IMR-90 (cell line): Measurements from ENCODE around the gene PAQR4. TPM values are rescaled to one million over a fixed set of nuclear protein-coding genes. Genes with fewer than 3 reads are reported as not detected.
A peak's percentile ranks its signal among the peaks of the same experiment; 100 is the strongest.

ENCODE experiments used
- ATAC-seq: fragments of 200-7000 bp; cut with Tn5 transposase; 2 replicates; pipeline ENCODE4 v1.9.1; 2020; ENCODE audit warnings: low read depth, mild to moderate bottlenecking, moderate library complexity
- BruUV-seq: library from RNA; stranded (reverse); fragments of 400-500 nt; replicated peaks from 2 replicates; lab custom pipeline; 2021; lab: Mats Ljungman, UMichigan
- CTCF ChIA-PET: fragments of 300-600 bp; formaldehyde crosslinking; extraction: SDS; loops from one replicate; lab custom pipeline; 2021; ENCODE audit warnings: antibody characterized with exemption; lab: Yijun Ruan, JAX
- POLR2A ChIA-PET: fragments of 300-600 bp; sonication (Branson Sonifier 250); formaldehyde crosslinking; loops from one replicate; lab custom pipeline; 2022; ENCODE audit warnings: antibody characterized with exemption; ENCODE audit not compliant: unreplicated experiment; lab: Charles Lee
- DNase-seq: peaks from one replicate; pipeline ENCODE4 v3.0.0; 2013
- H2AFZ ChIP-seq: replicated peaks from 2 replicates; pipeline ENCODE3; 2013; ENCODE audit warnings: low read length, mild to moderate bottlenecking; ENCODE audit not compliant: poor library complexity
- H2AK5ac ChIP-seq: 2 replicates; pipeline ENCODE4 v1.6.1; 2013; ENCODE audit warnings: low read depth, low read length, inconsistent platforms
- H2AK9ac ChIP-seq: replicated peaks from 2 replicates; pipeline ENCODE3; 2013; ENCODE audit warnings: mild to moderate bottlenecking, low read depth, low read length, moderate library complexity; ENCODE audit not compliant: poor library complexity
- H2BK120ac ChIP-seq: 2 replicates; pipeline ENCODE4 v1.6.1; 2013; ENCODE audit warnings: low read depth, low read length, inconsistent platforms
- H2BK15ac ChIP-seq: 3 replicates; pipeline ENCODE4 v1.6.1; 2013; ENCODE audit warnings: low read depth, low read length, inconsistent platforms
- H2BK20ac ChIP-seq: 2 replicates; pipeline ENCODE4 v1.6.1; 2013; ENCODE audit warnings: low read depth, mild to moderate bottlenecking, inconsistent platforms, low read length, moderate library complexity
- H2BK5ac ChIP-seq: 2 replicates; pipeline ENCODE4 v1.6.1; 2013; ENCODE audit warnings: mild to moderate bottlenecking, low read depth, low read length, inconsistent platforms; ENCODE audit not compliant: poor library complexity, severe bottlenecking
- H3K14ac ChIP-seq: replicated peaks from 2 replicates; pipeline ENCODE4 v1.6.1; 2013; ENCODE audit warnings: low read depth, low read length, inconsistent platforms
- H3K18ac ChIP-seq: 2 replicates; pipeline ENCODE4 v1.6.1; 2013; ENCODE audit warnings: low read depth, low read length, control low read depth
- H3K23ac ChIP-seq: 2 replicates; pipeline ENCODE4 v1.6.1; 2013; ENCODE audit warnings: low read depth, low read length, inconsistent platforms
- H3K27ac ChIP-seq: 2 replicates; pipeline ENCODE4 v1.5.1; 2013; ENCODE audit warnings: mild to moderate bottlenecking, control low read depth, low read length; ENCODE audit not compliant: insufficient read depth
- H3K27me3 ChIP-seq: 2 replicates; pipeline ENCODE4 v1.6.1; 2013; ENCODE audit warnings: low read length; ENCODE audit not compliant: control insufficient read depth, insufficient read depth
- H3K36me3 ChIP-seq: 2 replicates; pipeline ENCODE4 v1.6.1; 2013; ENCODE audit warnings: low read length, mixed read lengths; ENCODE audit not compliant: control insufficient read depth, insufficient read depth
- H3K4ac ChIP-seq: 2 replicates; pipeline ENCODE4 v1.6.1; 2013; ENCODE audit warnings: low read depth, low read length, inconsistent platforms
- H3K4me1 ChIP-seq: 2 replicates; pipeline ENCODE4 v1.6.1; 2013; ENCODE audit warnings: low read length, mixed read lengths; ENCODE audit not compliant: control insufficient read depth, insufficient read depth
- H3K4me2 ChIP-seq: 2 replicates; pipeline ENCODE4 v1.6.1; 2013; ENCODE audit warnings: low read depth, mild to moderate bottlenecking, control low read depth, low read length, moderate library complexity
- H3K4me3 ChIP-seq: 2 replicates; pipeline ENCODE4 v1.5.1; 2013; ENCODE audit warnings: low read depth, mild to moderate bottlenecking, control low read depth, low read length, moderate library complexity; ENCODE audit not compliant: insufficient read depth
- H3K56ac ChIP-seq: 2 replicates; pipeline ENCODE4 v1.6.1; 2013; ENCODE audit warnings: low read length, inconsistent platforms; ENCODE audit not compliant: insufficient read depth; ENCODE audit errors: extremely low read depth
- H3K79me1 ChIP-seq, 2 experiments: 2 replicates each; pipeline ENCODE4 v1.6.1; 2013; ENCODE audit warnings: low read length in 2 of 2, inconsistent platforms in 1 of 2, low read depth in 1 of 2
- H3K9ac ChIP-seq: 2 replicates; pipeline ENCODE4 v1.6.1; 2013; ENCODE audit warnings: low read depth, low read length, control low read depth
- H3K9me1 ChIP-seq: 2 replicates; pipeline ENCODE4 v1.6.1; 2013; ENCODE audit warnings: low read length, inconsistent platforms; ENCODE audit not compliant: insufficient read depth
- H3K9me3 ChIP-seq: 2 replicates; pipeline ENCODE4 v1.6.1; 2013; ENCODE audit warnings: low read length; ENCODE audit not compliant: control insufficient read depth, insufficient read depth
- H4K20me1 ChIP-seq: 2 replicates; pipeline ENCODE4 v1.6.1; 2013; ENCODE audit warnings: low read length, inconsistent platforms; ENCODE audit not compliant: insufficient read depth
- H4K5ac ChIP-seq: 2 replicates; pipeline ENCODE4 v1.6.1; 2013; ENCODE audit warnings: mild to moderate bottlenecking, low read depth, low read length, control low read depth
- H4K8ac ChIP-seq, 2 experiments: 2 replicates each; pipeline ENCODE4 v1.6.1; 2013; ENCODE audit warnings: low read depth in 2 of 2, low read length in 2 of 2, control low read depth in 1 of 2, inconsistent platforms in 1 of 2
- H4K91ac ChIP-seq: 2 replicates; pipeline ENCODE4 v1.6.1; 2013; ENCODE audit warnings: low read depth, low read length, inconsistent platforms; ENCODE audit not compliant: insufficient read depth
- CEBPB ChIP-seq: IDR thresholded peaks from 2 replicates; pipeline ENCODE4 v1.6.1; 2012; ENCODE audit warnings: low read depth, low read length, improper control_type of control experiment
- CTCF ChIP-seq: conservative IDR thresholded peaks from 2 replicates; pipeline ENCODE4 v1.5.1; 2012; ENCODE audit warnings: mild to moderate bottlenecking, low read depth, low read length, improper control_type of control experiment
- FOS ChIP-seq: fragments of 150-350 bp; IDR thresholded peaks from 2 replicates; pipeline ENCODE4 v1.6.1; 2016; ENCODE audit warnings: low read depth, low read length
- MAZ ChIP-seq: IDR thresholded peaks from 2 replicates; pipeline ENCODE4 v1.6.1; 2012; ENCODE audit warnings: low read depth, mild to moderate bottlenecking, low read length, improper control_type of control experiment, moderate library complexity, borderline replicate concordance
- POLR2A ChIP-seq: IDR thresholded peaks from 2 replicates; pipeline ENCODE4 v1.6.1; 2012; ENCODE audit warnings: mild to moderate bottlenecking, low read depth, low read length
- RCOR1 ChIP-seq: IDR thresholded peaks from 2 replicates; pipeline ENCODE4 v1.6.1; 2012; ENCODE audit warnings: mild to moderate bottlenecking, low read length, improper control_type of control experiment; ENCODE audit not compliant: insufficient replicate concordance
- RFX5 ChIP-seq: IDR thresholded peaks from 2 replicates; pipeline ENCODE4 v1.8.0; 2012; ENCODE audit warnings: low read depth, mild to moderate bottlenecking, low read length, moderate library complexity
- SMC3 ChIP-seq: fragments of 150-350 bp; IDR thresholded peaks from 2 replicates; pipeline ENCODE4 v1.6.1; 2016; ENCODE audit warnings: low read depth, mild to moderate bottlenecking, antibody characterized with exemption, low read length, moderate library complexity
- WGBS, 2 experiments: methylation state at CpG; one replicate each; pipeline versions ENCODE4 v1.1.5 to v1.1.7; 2013; ENCODE audit warnings: missing lambda C conversion rate in 2 of 2; ENCODE audit not compliant: insufficient read length in 1 of 2; ENCODE audit errors: extremely low coverage in 2 of 2; 5-methylcytosine and 5-hydroxymethylcytosine counted together
- dilution Hi-C: fragments of 300-500 bp; cut with HindIII; formaldehyde crosslinking; loops from one replicate; pipeline ENCODE4 v1.14.3; 2018; ENCODE audit warnings: low sequenced_read_pairs; ENCODE audit not compliant: unreplicated experiment
- in situ Hi-C: fragments of 300-500 bp; cut with MboI; formaldehyde crosslinking; loops from 3 replicates; pipeline ENCODE4 v1.14.3; 2019; ENCODE audit warnings: low sequenced_read_pairs, inconsistent platforms, mixed read lengths
- intact Hi-C: fragments of 100-400 bp; cut with micrococcal nuclease; formaldehyde crosslinking; loops from 2 replicates; pipeline ENCODE4 v1.10.0; 2022
- polyA plus RNA-seq, 3 experiments: library from polyadenylated mRNA; depleted of rRNA; stranded (reverse); fragments of >200 nt; gene quantifications; 2 replicates each; pipeline ENCODE4 v1.2.3, GENCODE V29; 2012; ENCODE audit warnings: low replicate concordance in 1 of 3
- total RNA-seq: library from RNA; depleted of rRNA; stranded (reverse); fragments of >200 nt; gene quantifications from 2 replicates; pipeline ENCODE4 v1.2.3, GENCODE V29; 2012

PAQR4 gene
- total and polyA plus RNA-seq, 2 of the 4 experiments (the other 2 are of a cell fraction) = 2.2 to 10.0 TPM

GRCh38 chr16:2948807-2949704 lies 20.1 kb upstream of the PAQR4 start:
- H2BK20ac ChIP-seq = no peak overlapping the region
- no peak overlapping the region for H3K4me2 ChIP-seq
- no peaks in the 10 kb centered on the region for H3K4me1 ChIP-seq
- TSS peak; percentile 53 for BruUV-seq
- no peak overlapping the region for H2BK120ac ChIP-seq
- no peak overlapping the region for H3K9ac ChIP-seq
- H4K20me1 ChIP-seq = 0 out of 2 replicates have a peak, but pooled peaks cover 8% of the 10 kb centered on the region
- H2AK5ac ChIP-seq = no peak overlapping the region
- no peaks in the 10 kb centered on the region for H3K9me3 ChIP-seq
- no peak overlapping the region for H4K8ac ChIP-seq
- H2AK9ac ChIP-seq = no peak overlapping the region
- H3K9me1 ChIP-seq = 0 out of 2 replicates have a peak, but pooled peaks cover 3% of the 10 kb centered on the region
- CTCF ChIA-PET = no interaction called here
- peaks cover 11% of the 10 kb centered on the region for H3K27me3 ChIP-seq
- 89% methylated on average over 15 of the region's 36 CpGs; no CpG with 5 or more reads in 1 of the 2 experiments for WGBS, 2 experiments
- dilution Hi-C loops (no loop called here), in situ Hi-C loops (no loop called here), intact Hi-C loops (no loop called here)
- ATAC-seq = no peak
- H3K18ac ChIP-seq = no peak overlapping the region
- peaks cover 21% of the 10 kb centered on the region for H3K36me3 ChIP-seq
- H2AFZ ChIP-seq = no peak overlapping the region
- H4K5ac ChIP-seq = no peak overlapping the region
- no peak overlapping the region for H3K14ac ChIP-seq
- H3K79me1 ChIP-seq = no peaks in the 10 kb centered on the region
- H3K56ac ChIP-seq = no peak overlapping the region
- H3K27ac ChIP-seq = no peak overlapping the region
- no peak overlapping the region for H3K23ac ChIP-seq
- no peak overlapping the region for H3K4ac ChIP-seq
- no peak overlapping the region for H2BK15ac ChIP-seq
- no peak overlapping the region for H2BK5ac ChIP-seq
- DNase-seq = no peak
- H3K4me3 ChIP-seq = no peak overlapping the region
- H4K91ac ChIP-seq = no peak overlapping the region
- TF ChIP-seq RCOR1 = no peak
- TF ChIP-seq POLR2A = no peak
- TF ChIP-seq FOS = no peak
- no peak for TF ChIP-seq RFX5
- no peak for TF ChIP-seq SMC3
- no peak for TF ChIP-seq CEBPB
- no peak for TF ChIP-seq MAZ
- TF ChIP-seq CTCF = no peak
- POLR2A ChIA-PET = no interaction called here
